Thymus (tissue), 11 donors: ENCODE measurements around the gene VTI1B. TPM values are rescaled to one million over a fixed set of nuclear protein-coding genes. Genes with fewer than 3 reads are reported as not detected.
A peak's percentile ranks its signal among the peaks of the same experiment; 100 is the strongest.
"Not testable (repeated sequence)": the region's sequence is repeated elsewhere in the genome, so short reads cannot be mapped to it uniquely, and the experiment has no call there.

Experiments used
- DNase-seq, 9 donors: peaks; one replicate each; pipeline ENCODE4 v3.0.0-alpha.2; 2013; ENCODE audit warnings: low spot score in 9 of 9, low read depth in 6 of 9, missing footprints in 1 of 9
- H3K27ac ChIP-seq, 2 donors: one replicate each; pipeline ENCODE4 v1.5.1; 2013; ENCODE audit warnings: control low read depth in 1 of 2, low read depth in 1 of 2, low read length in 1 of 2, mild to moderate bottlenecking in 1 of 2, moderate library complexity in 1 of 2
- H3K27me3 ChIP-seq, 2 donors: one replicate each; pipeline ENCODE4 v1.5.1; 2013; ENCODE audit warnings: low read length in 1 of 2; ENCODE audit not compliant: control insufficient read depth in 2 of 2, insufficient read depth in 1 of 2
- H3K36me3 ChIP-seq, 2 donors: one replicate each; pipeline ENCODE4 v1.5.1; 2013; ENCODE audit warnings: low read length in 1 of 2, mild to moderate bottlenecking in 1 of 2, moderate library complexity in 1 of 2; ENCODE audit not compliant: control insufficient read depth in 2 of 2, insufficient read depth in 2 of 2
- H3K4me1 ChIP-seq, 2 donors: one replicate each; pipeline ENCODE4 v1.5.1; 2013; ENCODE audit warnings: low read length in 2 of 2; ENCODE audit not compliant: control insufficient read depth in 2 of 2, insufficient read depth in 2 of 2
- H3K4me3 ChIP-seq, 2 donors: one replicate each; pipeline ENCODE4 v1.5.1; 2013; ENCODE audit warnings: low read length in 2 of 2, control low read depth in 1 of 2, mild to moderate bottlenecking in 1 of 2
- H3K9me3 ChIP-seq, 2 donors: one replicate each; pipeline ENCODE4 v1.5.1; 2013; ENCODE audit warnings: low read length in 1 of 2, mild to moderate bottlenecking in 1 of 2; ENCODE audit not compliant: control insufficient read depth in 2 of 2, insufficient read depth in 1 of 2
- WGBS: extraction: QIAGEN DNeasy Blood & Tissue Kit; methylation state at CpG from one replicate; pipeline ENCODE4 v1.1.7; 2013; 5-methylcytosine and 5-hydroxymethylcytosine counted together
- polyA plus RNA-seq: library from polyadenylated mRNA; stranded (reverse); fragments of 200-250 nt; gene quantifications from one replicate; pipeline ENCODE4 v1.2.3, GENCODE V29; 2013
- total RNA-seq: library from RNA; stranded (reverse); fragments of 120-200 nt; gene quantifications from one replicate; pipeline ENCODE4 v1.2.4, GENCODE V29; 2013
- donor health status: healthy.

VTI1B gene
- total and polyA plus RNA-seq, 2 donors = 37.1 to 71.0 TPM

- no peaks in the 10 kb centered on the region for H3K36me3 ChIP-seq
- H3K9me3 ChIP-seq = no peaks in the 10 kb centered on the region
- no peak overlapping the region for H3K4me3 ChIP-seq
- no peak for DNase-seq
- no peak overlapping the region for H3K27ac ChIP-seq
- 93% methylated on average over 10 of the region's 10 CpGs for WGBS
- peaks cover 0 to 2% of the 10 kb centered on the region in 2 donors for H3K27me3 ChIP-seq
- H3K4me1 ChIP-seq = no peaks in the 10 kb centered on the region
Measured at GRCh38 chr14:67609642-67610310, 64.7 kb downstream of the VTI1B start.

- 96% methylated on average over 5 of the region's 5 CpGs for WGBS
- no peaks in the 10 kb centered on the region for H3K4me1 ChIP-seq
- peaks cover 0 to 2% of the 10 kb centered on the region in 2 donors for H3K27me3 ChIP-seq
- no peak for DNase-seq
- no peak overlapping the region for H3K27ac ChIP-seq
- H3K4me3 ChIP-seq = no peak overlapping the region
- H3K36me3 ChIP-seq = no peaks in the 10 kb centered on the region
- no peaks in the 10 kb centered on the region for H3K9me3 ChIP-seq
Measured at GRCh38 chr14:67607646-67608045, 66.8 kb downstream of the VTI1B start.

DNA sequence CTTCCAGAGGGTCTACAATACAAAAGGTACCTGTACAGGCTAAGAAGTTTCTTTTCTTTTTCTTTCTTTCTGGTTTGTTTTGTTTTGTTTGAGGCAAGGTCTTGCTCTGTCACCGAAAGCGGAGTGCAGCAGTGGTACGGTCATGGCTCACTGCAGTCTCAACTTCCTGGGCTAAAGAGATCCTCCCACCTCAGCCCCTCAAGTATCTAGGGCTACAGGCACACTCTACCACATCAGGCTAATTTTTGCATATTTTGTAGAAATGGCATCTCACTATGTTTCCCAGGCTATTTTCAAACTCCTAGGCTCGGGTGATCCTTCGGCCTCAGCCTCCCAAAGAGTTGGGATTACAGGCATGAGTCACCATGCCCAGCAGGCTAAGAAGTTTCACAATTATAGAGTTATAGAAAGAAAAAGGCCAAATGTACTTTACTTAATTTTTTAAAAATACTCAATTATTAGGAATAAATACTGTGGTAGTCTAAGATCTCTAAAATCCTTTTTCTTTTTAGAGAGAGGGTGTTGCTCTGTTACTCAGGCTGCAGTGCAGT, 71.4 kb downstream of the VTI1B start:
- WGBS = 76% methylated on average over 5 of the region's 5 CpGs
- no peaks in the 10 kb centered on the region for H3K27me3 ChIP-seq
- DNase-seq = no peak
- H3K27ac ChIP-seq = no peak overlapping the region
- H3K36me3 ChIP-seq = no peaks in the 10 kb centered on the region
- H3K4me3 ChIP-seq = no peak overlapping the region
- peaks cover 0 to 5% of the 10 kb centered on the region in 2 donors for H3K4me1 ChIP-seq
- H3K9me3 ChIP-seq = peaks cover 0 to 8% of the 10 kb centered on the region in 2 donors

GRCh38 chr14:67602076-67602475, 72.4 kb downstream of the VTI1B start:
- no peaks in the 10 kb centered on the region for H3K27me3 ChIP-seq
- no peaks in the 10 kb centered on the region for H3K36me3 ChIP-seq
- no peak overlapping the region for H3K27ac ChIP-seq
- 87% methylated on average over 7 of the region's 7 CpGs for WGBS
- no peak overlapping the region for H3K4me3 ChIP-seq
- peaks cover 0 to 8% of the 10 kb centered on the region in 2 donors for H3K9me3 ChIP-seq
- peaks cover 0 to 5% of the 10 kb centered on the region in 2 donors for H3K4me1 ChIP-seq
- DNase-seq = no peak

GRCh38 chr14:67600562-67600974, 73.9 kb downstream of the VTI1B start:
- not testable (repeated sequence) for H3K9me3 ChIP-seq, H3K36me3 ChIP-seq, DNase-seq, H3K27me3 ChIP-seq, H3K4me1 ChIP-seq
- H3K4me3 ChIP-seq = peak overlapping the region; percentile 90 to 97
- peak overlapping the region; percentile 56 to 81 for H3K27ac ChIP-seq
- 87% methylated on average over 21 of the region's 21 CpGs for WGBS

GRCh38 chr14:67599698-67600561, 74.5 kb downstream of the VTI1B start, which contains the start of gene PIGH:
Gene PIGH, minus strand, starts transcription at chr14:67600268. Its CDS starts 65 bp downstream, at chr14:67600203.
- no peaks in the 10 kb centered on the region for H3K36me3 ChIP-seq
- DNase-seq = peak; percentile 73 to 96 (median 88)
- H3K27me3 ChIP-seq = no peaks in the 10 kb centered on the region
- H3K4me1 ChIP-seq = peaks cover 0 to 5% of the 10 kb centered on the region in 2 donors
- WGBS = 4% methylated on average over 77 of the region's 77 CpGs
- peak within 1 kb of the TSS; percentile 81 to 88 for H3K27ac ChIP-seq
- peaks cover 0 to 8% of the 10 kb centered on the region in 2 donors for H3K9me3 ChIP-seq
- peak within 1 kb of the TSS; percentile 90 to 97 for H3K4me3 ChIP-seq

Other genes starting within 250 kb of the VTI1B start
- gene TMEM229B, start 185.9 kb downstream of the VTI1B start, total RNA-seq = 13.7 TPM
- 6.6 TPM for gene TMEM229B, start 185.9 kb downstream of the VTI1B start, polyA plus RNA-seq
- gene PLEKHH1, start 141.3 kb downstream of the VTI1B start, total RNA-seq = 2.0 TPM
- 10.7 TPM for gene PLEKHH1, start 141.3 kb downstream of the VTI1B start, polyA plus RNA-seq
- 20.7 TPM for gene PIGH, start 74.4 kb downstream of the VTI1B start, total RNA-seq
- 43.5 TPM for gene PIGH, start 74.4 kb downstream of the VTI1B start, polyA plus RNA-seq
- 2.4 TPM for gene ARG2, start 54.7 kb downstream of the VTI1B start, total RNA-seq
- gene ARG2, start 54.7 kb downstream of the VTI1B start, polyA plus RNA-seq = 27.8 TPM
- 36.8 TPM for gene RDH11, start 21.1 kb upstream of the VTI1B start, total RNA-seq
- 39.1 TPM for gene RDH11, start 21.1 kb upstream of the VTI1B start, polyA plus RNA-seq
- 0.24 TPM for gene RDH12, start 27.3 kb upstream of the VTI1B start, total RNA-seq
- gene RDH12, start 27.3 kb upstream of the VTI1B start, polyA plus RNA-seq = 3.4 TPM
- 7.8 TPM for gene ZFYVE26, start 142.0 kb upstream of the VTI1B start, total RNA-seq
- 6.2 TPM for gene ZFYVE26, start 142.0 kb upstream of the VTI1B start, polyA plus RNA-seq
- 17.8 TPM for gene RAD51B, start 145.1 kb upstream of the VTI1B start, total RNA-seq
- 7.8 TPM for gene RAD51B, start 145.1 kb upstream of the VTI1B start, polyA plus RNA-seq